Neural cell (in vitro differentiated cells): ENCODE measurements around the gene ANKRD7. TPM values are rescaled to one million over a fixed set of nuclear protein-coding genes. Genes with fewer than 3 reads are reported as not detected.

Experiments
- H2AFZ ChIP-seq: fragments of 200-600, 300-800 bp; sonication (generic), shearing (Covaris generic); 2 replicates; pipeline ENCODE4 v1.6.0; 2014; ENCODE audit warnings: low read depth, mild to moderate bottlenecking, antibody characterized with exemption, low read length, moderate library complexity
- H3F3A ChIP-seq: fragments of 200-600 bp; shearing (Covaris generic); 2 replicates; pipeline ENCODE4 v1.6.1; 2016; ENCODE audit warnings: mild to moderate bottlenecking, moderate library complexity, mixed read lengths, antibody characterized with exemption, low read length; ENCODE audit not compliant: insufficient read depth, poor library complexity, severe bottlenecking
- H3K27ac ChIP-seq: fragments of 200-600, 300-800 bp; sonication (generic), shearing (Covaris generic); 2 replicates; pipeline ENCODE4 v1.5.1; 2014; ENCODE audit warnings: mild to moderate bottlenecking, low read length, moderate library complexity
- H3K27me3 ChIP-seq: fragments of 300-800, 200-600 bp; sonication (generic), shearing (Covaris generic); 2 replicates; pipeline ENCODE4 v1.6.0; 2014; ENCODE audit warnings: mild to moderate bottlenecking, low read depth, low read length, moderate library complexity; ENCODE audit not compliant: insufficient read depth
- H3K36me3 ChIP-seq: fragments of 300-800, 200-600 bp; sonication (generic), shearing (Covaris generic); 2 replicates; pipeline ENCODE4 v1.5.1; 2014; ENCODE audit warnings: mild to moderate bottlenecking, antibody characterized with exemption, low read length, moderate library complexity; ENCODE audit not compliant: insufficient read depth
- H3K4me2 ChIP-seq: fragments of 300-800, 200-600 bp; sonication (generic), shearing (Covaris generic); 2 replicates; pipeline ENCODE4 v1.6.0; 2014; ENCODE audit warnings: mild to moderate bottlenecking, low read length
- H3K4me3 ChIP-seq: fragments of 300-800, 200-600 bp; sonication (generic), shearing (Covaris generic); 2 replicates; pipeline ENCODE4 v1.5.1; 2014; ENCODE audit warnings: mild to moderate bottlenecking, low read length, moderate library complexity
- H3K79me2 ChIP-seq: fragments of 200-600 bp; shearing (Covaris generic); replicated peaks from 2 replicates; pipeline ENCODE4 v1.6.0; 2014; ENCODE audit warnings: mild to moderate bottlenecking, low read length, moderate library complexity; ENCODE audit not compliant: insufficient read depth
- H3K9ac ChIP-seq: fragments of 300-800, 200-600 bp; sonication (generic), shearing (Covaris generic); 2 replicates; pipeline ENCODE4 v1.6.1; 2016; ENCODE audit warnings: mild to moderate bottlenecking, low read length, mixed read lengths
- H3K9me2 ChIP-seq: fragments of 200-600 bp; shearing (Covaris generic); 2 replicates; pipeline ENCODE4 v1.6.1; 2016; ENCODE audit warnings: mild to moderate bottlenecking, low read length, mixed read lengths; ENCODE audit not compliant: insufficient read depth
- H3K9me3 ChIP-seq: fragments of 200-600, 300-800 bp; sonication (generic), shearing (Covaris generic); 2 replicates; pipeline ENCODE4 v1.6.1; 2016; ENCODE audit warnings: mild to moderate bottlenecking, mixed run types, low read length, moderate library complexity, mixed read lengths
- H4K20me1 ChIP-seq: fragments of 200-600 bp; shearing (Covaris generic); 2 replicates; pipeline ENCODE4 v1.6.1; 2016; ENCODE audit warnings: mild to moderate bottlenecking, mixed run types; ENCODE audit not compliant: insufficient read depth
- EP300 ChIP-seq: fragments of 450-650 bp; conservative IDR thresholded peaks from 2 replicates; pipeline ENCODE4 v1.6.1; 2014; ENCODE audit warnings: antibody characterized with exemption, mild to moderate bottlenecking, moderate library complexity; ENCODE audit not compliant: poor library complexity, severe bottlenecking
- EZH2 ChIP-seq: fragments of 200-600, 300-800 bp; shearing (Covaris generic), sonication (generic); IDR thresholded peaks from 2 replicates; pipeline ENCODE4 v1.6.1; 2014; ENCODE audit warnings: antibody characterized with exemption, low read length, borderline replicate concordance, mild to moderate bottlenecking; ENCODE audit not compliant: insufficient read depth, poor library complexity, severe bottlenecking
- MXI1 ChIP-seq: fragments of 450-650 bp; conservative IDR thresholded peaks from 2 replicates; pipeline ENCODE4 v1.6.1; 2014; ENCODE audit warnings: antibody characterized with exemption, mild to moderate bottlenecking; ENCODE audit not compliant: poor library complexity, severe bottlenecking
- POLR2AphosphoS5 ChIP-seq: IDR thresholded peaks from 2 replicates; pipeline ENCODE4 v1.6.1; 2012
- RAD21 ChIP-seq: fragments of 450-650 bp; conservative IDR thresholded peaks from 2 replicates; pipeline ENCODE4 v1.6.1; 2014; ENCODE audit warnings: antibody characterized with exemption, mild to moderate bottlenecking, moderate library complexity
- REST ChIP-seq: IDR thresholded peaks from 2 replicates; pipeline ENCODE4 v1.6.1; 2012; ENCODE audit warnings: borderline replicate concordance
- SMC3 ChIP-seq: fragments of 450-650 bp; conservative IDR thresholded peaks from 2 replicates; pipeline ENCODE4 v1.6.1; 2014; ENCODE audit warnings: antibody characterized with exemption, mild to moderate bottlenecking, moderate library complexity; ENCODE audit not compliant: poor library complexity
- TAF1 ChIP-seq: IDR thresholded peaks from 2 replicates; pipeline ENCODE4 v1.6.1; 2012; ENCODE audit warnings: low read depth
- polyA plus RNA-seq: library from polyadenylated mRNA; depleted of rRNA; stranded (reverse); fragments of >200 nt; gene quantifications from 2 replicates; pipeline ENCODE4 v1.2.3, GENCODE V29; 2014
- TF ChIP-seq, protein P1 (sequence below): fragments of 450-650 bp; IDR thresholded peaks from 2 replicates; pipeline ENCODE4 v1.5.1; 2014; ENCODE audit warnings: antibody characterized with exemption, mild to moderate bottlenecking, moderate library complexity; ENCODE audit not compliant: poor library complexity, severe bottlenecking

ANKRD7 gene
- polyA plus RNA-seq, 1 donor from 2014 or later, result not detected

DNA sequence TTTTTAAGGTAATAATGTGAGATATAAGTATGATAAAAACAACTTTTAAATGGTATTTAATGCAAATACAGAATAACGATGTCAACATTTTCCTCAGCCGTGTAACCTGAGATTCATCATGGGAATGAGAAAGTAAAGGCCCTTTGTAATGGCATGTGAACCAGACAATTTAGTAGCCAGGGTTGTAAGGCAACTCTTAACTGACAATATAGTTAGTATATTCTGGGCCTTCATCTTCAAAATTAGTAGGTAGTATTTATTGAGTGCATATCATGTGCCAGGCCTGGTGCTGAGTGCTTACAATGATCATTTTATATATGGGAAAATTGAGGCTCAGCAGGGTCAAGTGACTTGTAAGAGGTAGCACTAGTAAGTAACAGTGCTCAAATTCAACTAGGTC, 29.9 kb upstream of the ANKRD7 start:
- H4K20me1 ChIP-seq, result no peaks in the 10 kb centered on the region
- TF ChIP-seq TAF1 (no peak), REST (no peak), SMC3 (no peak), MXI1 (no peak), RAD21 (no peak), POLR2AphosphoS5 (no peak), EP300 (no peak), EZH2 (no peak)
- TF ChIP-seq, protein P1, sequence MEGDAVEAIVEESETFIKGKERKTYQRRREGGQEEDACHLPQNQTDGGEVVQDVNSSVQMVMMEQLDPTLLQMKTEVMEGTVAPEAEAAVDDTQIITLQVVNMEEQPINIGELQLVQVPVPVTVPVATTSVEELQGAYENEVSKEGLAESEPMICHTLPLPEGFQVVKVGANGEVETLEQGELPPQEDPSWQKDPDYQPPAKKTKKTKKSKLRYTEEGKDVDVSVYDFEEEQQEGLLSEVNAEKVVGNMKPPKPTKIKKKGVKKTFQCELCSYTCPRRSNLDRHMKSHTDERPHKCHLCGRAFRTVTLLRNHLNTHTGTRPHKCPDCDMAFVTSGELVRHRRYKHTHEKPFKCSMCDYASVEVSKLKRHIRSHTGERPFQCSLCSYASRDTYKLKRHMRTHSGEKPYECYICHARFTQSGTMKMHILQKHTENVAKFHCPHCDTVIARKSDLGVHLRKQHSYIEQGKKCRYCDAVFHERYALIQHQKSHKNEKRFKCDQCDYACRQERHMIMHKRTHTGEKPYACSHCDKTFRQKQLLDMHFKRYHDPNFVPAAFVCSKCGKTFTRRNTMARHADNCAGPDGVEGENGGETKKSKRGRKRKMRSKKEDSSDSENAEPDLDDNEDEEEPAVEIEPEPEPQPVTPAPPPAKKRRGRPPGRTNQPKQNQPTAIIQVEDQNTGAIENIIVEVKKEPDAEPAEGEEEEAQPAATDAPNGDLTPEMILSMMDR, result no peak
- H3K4me3 ChIP-seq, result no peak overlapping the region

DNA sequence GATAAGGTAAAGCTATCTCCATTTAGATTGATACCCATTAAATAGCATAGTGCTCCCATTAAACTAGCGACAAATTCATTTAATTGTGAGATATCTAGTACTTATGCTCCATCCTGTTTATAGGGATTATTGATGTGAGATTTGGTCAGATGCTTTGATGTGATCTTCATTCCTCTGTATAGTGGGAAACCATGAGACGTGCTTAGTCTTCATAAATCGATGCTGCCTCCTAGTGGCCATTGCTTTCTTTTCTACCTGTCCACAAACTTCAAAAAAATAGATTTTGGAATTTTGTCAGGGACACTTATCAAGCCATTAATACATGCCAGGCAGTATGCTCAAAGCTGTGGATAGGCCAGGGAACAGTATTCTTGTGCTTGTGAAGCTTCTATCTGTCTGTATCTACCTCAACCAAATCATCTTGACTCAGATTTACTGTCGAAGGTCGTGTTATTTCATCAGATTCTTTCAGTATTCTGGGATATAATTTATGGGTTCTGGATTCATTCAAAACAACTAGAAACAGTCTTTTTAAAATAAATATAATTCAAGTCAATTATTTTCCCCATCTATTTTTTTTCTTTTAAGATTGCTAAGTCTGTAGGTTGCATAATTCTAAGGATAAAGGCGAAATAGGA, 28.5 kb upstream of the ANKRD7 start:
- no peaks in the 10 kb centered on the region for H3K27me3 ChIP-seq
- no peaks in the 10 kb centered on the region for H3K9me3 ChIP-seq
- no peak overlapping the region for H3K4me3 ChIP-seq
- no peak overlapping the region for H3K4me2 ChIP-seq
- H3K79me2 ChIP-seq, result no peaks in the 10 kb centered on the region
- H3K9me2 ChIP-seq, result no peaks in the 10 kb centered on the region
- H3K9ac ChIP-seq, result no peak overlapping the region
- H3K36me3 ChIP-seq, result peaks cover 6% of the 10 kb centered on the region
- H2AFZ ChIP-seq, result no peak overlapping the region
- H3K27ac ChIP-seq, result no peak overlapping the region
- no peaks in the 10 kb centered on the region for H4K20me1 ChIP-seq
- no peaks in the 10 kb centered on the region for H3F3A ChIP-seq
- no peak for TF ChIP-seq EZH2
- peak; percentile 77 for TF ChIP-seq SMC3
- TF ChIP-seq, protein P1, result peak; percentile 77
- no peak for TF ChIP-seq TAF1
- TF ChIP-seq RAD21, result peak; percentile 78

More for the DNA sequence above, 29.9 kb upstream of the ANKRD7 start:
- no peaks in the 10 kb centered on the region for H3K9me3 ChIP-seq
- H3K27me3 ChIP-seq, result no peaks in the 10 kb centered on the region
- H3K4me2 ChIP-seq, result no peak overlapping the region
- H3F3A ChIP-seq, result no peaks in the 10 kb centered on the region
- peaks cover 6% of the 10 kb centered on the region for H3K36me3 ChIP-seq
- no peak overlapping the region for H3K27ac ChIP-seq
- no peaks in the 10 kb centered on the region for H3K9me2 ChIP-seq
- no peaks in the 10 kb centered on the region for H3K79me2 ChIP-seq
- no peak overlapping the region for H2AFZ ChIP-seq
- H3K9ac ChIP-seq, result no peak overlapping the region
